Endodermal cell (in vitro differentiated cells): ENCODE measurements around the gene DHX38. TPM values are rescaled to one million over a fixed set of nuclear protein-coding genes. Genes with fewer than 3 reads are reported as not detected.

Source experiments
- DNase-seq: peaks from one replicate; pipeline ENCODE4 v3.0.0-alpha.2; 2017
- H3K27ac ChIP-seq: 2 replicates; pipeline ENCODE4 v1.5.1; 2013; ENCODE audit warnings: mild to moderate bottlenecking, low read depth, low read length, moderate library complexity
- H3K27me3 ChIP-seq: 2 replicates; pipeline ENCODE4 v1.6.1; 2013; ENCODE audit warnings: mild to moderate bottlenecking, low read length, moderate library complexity; ENCODE audit not compliant: insufficient read depth, control insufficient read depth, poor library complexity, severe bottlenecking
- H3K36me3 ChIP-seq: 2 replicates; pipeline ENCODE4 v1.7.0; 2013; ENCODE audit warnings: mild to moderate bottlenecking, low read length, moderate library complexity; ENCODE audit not compliant: control insufficient read depth, insufficient read depth
- H3K4me1 ChIP-seq: one replicate; pipeline ENCODE4 v1.7.0; 2013; ENCODE audit warnings: low read length; ENCODE audit not compliant: control insufficient read depth, insufficient read depth
- H3K4me3 ChIP-seq: 2 replicates; pipeline ENCODE4 v1.5.1; 2013; ENCODE audit warnings: mild to moderate bottlenecking, low read length, moderate library complexity
- H3K9ac ChIP-seq: 2 replicates; pipeline ENCODE4 v1.6.1; 2013; ENCODE audit warnings: mild to moderate bottlenecking, low read length, moderate library complexity; ENCODE audit not compliant: poor library complexity, severe bottlenecking; ENCODE audit errors: extremely low read depth
- H3K9me3 ChIP-seq: 2 replicates; pipeline ENCODE4 v1.6.1; 2013; ENCODE audit warnings: mild to moderate bottlenecking, low read length, moderate library complexity; ENCODE audit not compliant: control insufficient read depth
- H3K27ac Mint-ChIP-seq: 2 replicates; pipeline ENCODE4 v1.8.0; 2020; ENCODE audit warnings: mixed read lengths
- H3K27me3 Mint-ChIP-seq: 2 replicates; pipeline ENCODE4 v1.8.0; 2021; ENCODE audit warnings: mild to moderate bottlenecking, mixed read lengths; ENCODE audit not compliant: insufficient read depth
- H3K36me3 Mint-ChIP-seq: 2 replicates; pipeline ENCODE4 v1.8.0; 2020; ENCODE audit warnings: low read depth, mixed read lengths
- H3K4me1 Mint-ChIP-seq: 2 replicates; pipeline ENCODE4 v1.8.0; 2020; ENCODE audit warnings: mixed read lengths
- H3K4me3 Mint-ChIP-seq: 2 replicates; pipeline ENCODE4 v1.8.0; 2020; ENCODE audit warnings: mild to moderate bottlenecking, moderate library complexity, mixed read lengths
- H3K9me3 Mint-ChIP-seq: 2 replicates; pipeline ENCODE4 v1.8.0; 2020; ENCODE audit warnings: mild to moderate bottlenecking, mixed read lengths
- WGBS, 2 experiments: methylation state at CpG; one replicate each; pipeline versions ENCODE4 v1.1.5 to v1.1.7; 2013; ENCODE audit warnings: missing lambda C conversion rate in 2 of 2, mixed read lengths in 1 of 2; ENCODE audit not compliant: insufficient coverage in 1 of 2, insufficient read length in 1 of 2; 5-methylcytosine and 5-hydroxymethylcytosine counted together
- total RNA-seq, 2 donors: library from RNA; stranded (reverse); fragmentation: NEBNext Ultra II Directional in 1 of 2; extraction: Animal tissue kit (Norgen Biotek cat#: 25700) in 1 of 2; gene quantifications; 2 replicates in 1 of 2; 3 replicates in 1 of 2; pipeline ENCODE4 v1.2.1, GENCODE V29; 2021
- TF ChIP-seq, protein P1 (sequence below): fragments of 200-600 bp; sonication (generic); conservative IDR thresholded peaks from 2 replicates; pipeline ENCODE4 v1.5.0; 2021; ENCODE audit warnings: antibody characterized with exemption, mild to moderate bottlenecking

The DHX38 gene
- total RNA-seq, 2 donors from 2014 or later, result 66.9 to 80.1 TPM

- DNase-seq, result no peak
- TF ChIP-seq, protein P1, sequence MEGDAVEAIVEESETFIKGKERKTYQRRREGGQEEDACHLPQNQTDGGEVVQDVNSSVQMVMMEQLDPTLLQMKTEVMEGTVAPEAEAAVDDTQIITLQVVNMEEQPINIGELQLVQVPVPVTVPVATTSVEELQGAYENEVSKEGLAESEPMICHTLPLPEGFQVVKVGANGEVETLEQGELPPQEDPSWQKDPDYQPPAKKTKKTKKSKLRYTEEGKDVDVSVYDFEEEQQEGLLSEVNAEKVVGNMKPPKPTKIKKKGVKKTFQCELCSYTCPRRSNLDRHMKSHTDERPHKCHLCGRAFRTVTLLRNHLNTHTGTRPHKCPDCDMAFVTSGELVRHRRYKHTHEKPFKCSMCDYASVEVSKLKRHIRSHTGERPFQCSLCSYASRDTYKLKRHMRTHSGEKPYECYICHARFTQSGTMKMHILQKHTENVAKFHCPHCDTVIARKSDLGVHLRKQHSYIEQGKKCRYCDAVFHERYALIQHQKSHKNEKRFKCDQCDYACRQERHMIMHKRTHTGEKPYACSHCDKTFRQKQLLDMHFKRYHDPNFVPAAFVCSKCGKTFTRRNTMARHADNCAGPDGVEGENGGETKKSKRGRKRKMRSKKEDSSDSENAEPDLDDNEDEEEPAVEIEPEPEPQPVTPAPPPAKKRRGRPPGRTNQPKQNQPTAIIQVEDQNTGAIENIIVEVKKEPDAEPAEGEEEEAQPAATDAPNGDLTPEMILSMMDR, result no peak
- Histone ChIP-seq H3K4me3 (no peak overlapping the region), H3K9ac (no peak overlapping the region), H3K27ac (no peak overlapping the region), H3K4me1 (no peaks in the 10 kb centered on the region), H3K27me3 (no peaks in the 10 kb centered on the region), H3K36me3 (peaks cover 58% of the 10 kb centered on the region), H3K9me3 (peaks cover 29% of the 10 kb centered on the region)
- WGBS, 2 experiments, result 100% methylated on average over 2 of the region's 2 CpGs; no CpG with 5 or more reads in 1 of the 2 experiments
- Mint-ChIP-seq H3K36me3 (peaks cover 55% of the 10 kb centered on the region), H3K27me3 (no peaks in the 10 kb centered on the region), H3K9me3 (peaks cover 17% of the 10 kb centered on the region), H3K4me3 (no peak overlapping the region), H3K4me1 (no peaks in the 10 kb centered on the region), H3K27ac (no peak overlapping the region)
Observed at GRCh38 chr16:72085002-72085401, 8.6 kb upstream of the DHX38 start.

- peaks cover 45% of the 10 kb centered on the region for H3K36me3 Mint-ChIP-seq
- Histone ChIP-seq H3K4me1 (peaks cover 14% of the 10 kb centered on the region), H3K4me3 (no peak overlapping the region), H3K9me3 (peaks cover 5% of the 10 kb centered on the region), H3K9ac (no peak overlapping the region), H3K27ac (no peak overlapping the region), H3K27me3 (no peaks in the 10 kb centered on the region), H3K36me3 (peaks cover 43% of the 10 kb centered on the region)
- H3K27me3 Mint-ChIP-seq, result no peaks in the 10 kb centered on the region
- peaks cover 16% of the 10 kb centered on the region for H3K4me1 Mint-ChIP-seq
- no peak overlapping the region for H3K27ac Mint-ChIP-seq
- no peaks in the 10 kb centered on the region for H3K9me3 Mint-ChIP-seq
- 90 to 97% methylated on average over 2 to 3 of the region's 3 CpGs for WGBS, 2 experiments
- DNase-seq, result no peak
- TF ChIP-seq, protein P1, result no peak
- peak overlapping the region; percentile 96 for H3K4me3 Mint-ChIP-seq
Observed at GRCh38 chr16:72091217-72091616, 2.4 kb upstream of the DHX38 start.

- peak overlapping the region; percentile 92 for H3K4me3 ChIP-seq
- Mint-ChIP-seq H3K4me1 (peaks cover 16% of the 10 kb centered on the region), H3K27ac (peak overlapping the region; percentile 87), H3K4me3 (peak overlapping the region; percentile 96), H3K9me3 (no peaks in the 10 kb centered on the region), H3K27me3 (no peaks in the 10 kb centered on the region), H3K36me3 (peaks cover 44% of the 10 kb centered on the region)
- no peak for DNase-seq
- peak overlapping the region; percentile 69 for H3K27ac ChIP-seq
- H3K9me3 ChIP-seq, result no peaks in the 10 kb centered on the region
- H3K27me3 ChIP-seq, result no peaks in the 10 kb centered on the region
- peaks cover 14% of the 10 kb centered on the region for H3K4me1 ChIP-seq
- peaks cover 45% of the 10 kb centered on the region for H3K36me3 ChIP-seq
- TF ChIP-seq, protein P1, result no peak
- peak overlapping the region; percentile 84 for H3K9ac ChIP-seq
- 0 to 1% methylated on average over 10 to 22 of the region's 22 CpGs for WGBS, 2 experiments
Observed at GRCh38 chr16:72092832-72093447, 707 bp upstream of the DHX38 start.
